Osteoblast (primary cell): ENCODE data around the gene AHNAK. TPM values are rescaled to one million over a fixed set of nuclear protein-coding genes. Genes with fewer than 3 reads are reported as not detected.

Experiments
- DNase-seq: peaks from one replicate; pipeline ENCODE4 v3.0.0; 2011; ENCODE audit warnings: low spot score, mixed read lengths; ENCODE audit not compliant: insufficient read length; ENCODE audit errors: missing footprints
- H2AFZ ChIP-seq: 2 replicates; pipeline ENCODE4 v1.6.0; 2011; ENCODE audit warnings: mild to moderate bottlenecking, low read length
- H3K27ac ChIP-seq: 2 replicates; pipeline ENCODE4 v1.5.1; 2011; ENCODE audit warnings: mild to moderate bottlenecking, low read depth, low read length, moderate library complexity
- H3K27me3 ChIP-seq: 2 replicates; pipeline ENCODE4 v1.6.0; 2012; ENCODE audit warnings: mild to moderate bottlenecking, control low read depth, inconsistent platforms, low read length, moderate library complexity; ENCODE audit not compliant: insufficient read depth
- H3K36me3 ChIP-seq: 2 replicates; pipeline ENCODE4 v1.5.1; 2011; ENCODE audit warnings: mild to moderate bottlenecking, low read length, control low read depth, moderate library complexity; ENCODE audit not compliant: insufficient read depth
- H3K4me1 ChIP-seq: 2 replicates; pipeline ENCODE4 v1.5.1; 2011; ENCODE audit warnings: mild to moderate bottlenecking, low read length, control low read depth, moderate library complexity; ENCODE audit not compliant: insufficient read depth
- H3K4me2 ChIP-seq: 2 replicates; pipeline ENCODE4 v1.6.0; 2011; ENCODE audit warnings: mild to moderate bottlenecking, low read length; ENCODE audit not compliant: insufficient read depth
- H3K4me3 ChIP-seq: fragments of 200-600 bp; sonication (generic); 3 replicates; pipeline ENCODE4 v1.5.1; 2012; ENCODE audit warnings: mild to moderate bottlenecking, low read length, inconsistent platforms; ENCODE audit not compliant: insufficient read depth
- H3K79me2 ChIP-seq: 2 replicates; pipeline ENCODE4 v1.6.0; 2012; ENCODE audit warnings: mild to moderate bottlenecking, low read length, control low read depth, inconsistent platforms; ENCODE audit not compliant: insufficient read depth
- H3K9me3 ChIP-seq: 2 replicates; pipeline ENCODE4 v1.5.1; 2011; ENCODE audit warnings: low read depth, low read length, control low read depth
- H4K20me1 ChIP-seq: 2 replicates; pipeline ENCODE4 v1.6.0; 2012; ENCODE audit warnings: mild to moderate bottlenecking, low read length, control low read depth; ENCODE audit not compliant: insufficient read depth
- CTCF ChIP-seq: IDR thresholded peaks from 2 replicates; pipeline ENCODE4 v1.5.1; 2011; ENCODE audit warnings: mild to moderate bottlenecking, low read depth, low read length, moderate library complexity; ENCODE audit errors: extremely low read depth
- total RNA-seq: library from RNA; depleted of rRNA; stranded (reverse); fragments of >200 nt; gene quantifications from 2 replicates; pipeline ENCODE4 v1.2.3, GENCODE V29; 2012

Gene AHNAK
- total RNA-seq, 1 donor = 720 TPM

- TF ChIP-seq CTCF = no peak
- no peaks in the 10 kb centered on the region for H3K27me3 ChIP-seq
- H4K20me1 ChIP-seq = no peaks in the 10 kb centered on the region
- no peaks in the 10 kb centered on the region for H3K9me3 ChIP-seq
- no peak overlapping the region for H3K27ac ChIP-seq
- H3K79me2 ChIP-seq = no peaks in the 10 kb centered on the region
- no peak overlapping the region for H3K4me2 ChIP-seq
- H3K4me3 ChIP-seq = no peak overlapping the region
- peaks cover 9% of the 10 kb centered on the region for H3K4me1 ChIP-seq
- DNase-seq = peak; percentile 41
- H3K36me3 ChIP-seq = no peaks in the 10 kb centered on the region
- H2AFZ ChIP-seq = peak overlapping the region; percentile 74
These were observed 127.2 kb downstream of the AHNAK start for GRCh38 chr11:62419314-62419929.

- peak; percentile 44 for DNase-seq
- TF ChIP-seq CTCF = no peak
- Histone ChIP-seq H3K4me3 (no peak within 1 kb of the TSS), H3K9me3 (no peaks in the 10 kb centered on the region), H3K27ac (no peak within 1 kb of the TSS), H3K4me1 (peaks cover 9% of the 10 kb centered on the region), H4K20me1 (no peaks in the 10 kb centered on the region), H2AFZ (peak within 1 kb of the TSS; percentile 74), H3K36me3 (no peaks in the 10 kb centered on the region), H3K79me2 (no peaks in the 10 kb centered on the region), H3K27me3 (no peaks in the 10 kb centered on the region), H3K4me2 (no peak within 1 kb of the TSS)
These were observed 127.9 kb downstream of the AHNAK start, which contains the start of gene SCGB1A1 for GRCh38 chr11:62418733-62419132. Gene SCGB1A1, plus strand, starts transcription at chr11:62419033. Its CDS starts 63 bp downstream, at chr11:62419096.

- Histone ChIP-seq H3K27me3 (no peaks in the 10 kb centered on the region), H3K4me2 (no peak overlapping the region), H3K9me3 (no peaks in the 10 kb centered on the region), H3K27ac (no peak overlapping the region), H3K79me2 (no peaks in the 10 kb centered on the region), H3K4me3 (no peak overlapping the region), H2AFZ (no peak overlapping the region), H4K20me1 (no peaks in the 10 kb centered on the region), H3K36me3 (no peaks in the 10 kb centered on the region), H3K4me1 (peaks cover 9% of the 10 kb centered on the region)
- no peak for TF ChIP-seq CTCF
- peak; percentile 44 for DNase-seq
These were observed 128.5 kb downstream of the AHNAK start for GRCh38 chr11:62418136-62418535.

GRCh38 chr11:62416596-62416995 is 130.0 kb downstream of the AHNAK start:
- Histone ChIP-seq H3K36me3 (no peaks in the 10 kb centered on the region), H3K27me3 (no peaks in the 10 kb centered on the region), H3K4me2 (no peak overlapping the region), H3K4me3 (no peak overlapping the region), H3K79me2 (no peaks in the 10 kb centered on the region), H3K9me3 (no peaks in the 10 kb centered on the region), H4K20me1 (no peaks in the 10 kb centered on the region), H3K4me1 (peaks cover 9% of the 10 kb centered on the region), H3K27ac (no peak overlapping the region), H2AFZ (no peak overlapping the region)
- DNase-seq = no peak
- no peak for TF ChIP-seq CTCF
